NCI-H526 (cell line): ENCODE measurements around the gene TAF1C.
"Not testable (repeated sequence)": the region's sequence is repeated elsewhere in the genome, so short reads cannot be mapped to it uniquely, and the experiment has no call there.

Experiments
- DNase-seq, 2 experiments: peaks; one replicate each; lab custom pipeline; 2025; lab: John Stamatoyannopoulos, UW

TAF1C gene

GRCh38 chr16:84186685-84187437 lies at the start of gene TAF1C:
TAF1C (minus strand) TSS chr16:84187057; CDS start chr16:84184988, 2,069 bp downstream.
- DNase-seq = peak; percentile 63 to 91

GRCh38 chr16:84234321-84235241 lies 47.7 kb upstream of the TAF1C start:
- no peak for DNase-seq

GRCh38 chr16:84233748-84234147 lies 46.9 kb upstream of the TAF1C start:
- no peak for DNase-seq

GRCh38 chr16:84232969-84233368 lies 46.1 kb upstream of the TAF1C start:
- no peak for DNase-seq

- DNase-seq = no peak
Measured at GRCh38 chr16:84232060-84232459, 45.2 kb upstream of the TAF1C start.

GRCh38 chr16:84229471-84229870 lies 42.6 kb upstream of the TAF1C start:
- DNase-seq = no peak

GRCh38 chr16:84228256-84228838 lies 41.5 kb upstream of the TAF1C start:
- DNase-seq = no peak

- no peak for DNase-seq
Measured at GRCh38 chr16:84227548-84227947, 40.7 kb upstream of the TAF1C start.

- no peak for DNase-seq
Measured at GRCh38 chr16:84226026-84226425, 39.2 kb upstream of the TAF1C start.

GRCh38 chr16:84225571-84225970 lies 38.7 kb upstream of the TAF1C start:
- no peak for DNase-seq

- no peak for DNase-seq
Measured at GRCh38 chr16:84225126-84225525, 38.3 kb upstream of the TAF1C start.

GRCh38 chr16:84224554-84224953 lies 37.7 kb upstream of the TAF1C start:
- DNase-seq = no peak

GRCh38 chr16:84223456-84223855 lies 36.6 kb upstream of the TAF1C start:
- no peak for DNase-seq

GRCh38 chr16:84220851-84221250 lies 34.0 kb upstream of the TAF1C start:
- DNase-seq = no peak

GRCh38 chr16:84218956-84219355 lies 32.1 kb upstream of the TAF1C start:
- no peak for DNase-seq

GRCh38 chr16:84218176-84218823 lies 31.4 kb upstream of the TAF1C start:
- DNase-seq = no peak

GRCh38 chr16:84216144-84216543 lies 29.3 kb upstream of the TAF1C start:
- DNase-seq = not testable (repeated sequence)

GRCh38 chr16:84215531-84215930 lies 28.7 kb upstream of the TAF1C start:
- DNase-seq = no peak

GRCh38 chr16:84214451-84215066 lies 27.7 kb upstream of the TAF1C start:
- no peak for DNase-seq

GRCh38 chr16:84212631-84213030 lies 25.8 kb upstream of the TAF1C start:
- DNase-seq = no peak

GRCh38 chr16:84212154-84212553 lies 25.3 kb upstream of the TAF1C start:
- no peak for DNase-seq

- DNase-seq = no peak
Measured at GRCh38 chr16:84209989-84210388, 23.1 kb upstream of the TAF1C start.
